ENCODE results near the gene TRIP10.

TRIP10 gene

DNA sequence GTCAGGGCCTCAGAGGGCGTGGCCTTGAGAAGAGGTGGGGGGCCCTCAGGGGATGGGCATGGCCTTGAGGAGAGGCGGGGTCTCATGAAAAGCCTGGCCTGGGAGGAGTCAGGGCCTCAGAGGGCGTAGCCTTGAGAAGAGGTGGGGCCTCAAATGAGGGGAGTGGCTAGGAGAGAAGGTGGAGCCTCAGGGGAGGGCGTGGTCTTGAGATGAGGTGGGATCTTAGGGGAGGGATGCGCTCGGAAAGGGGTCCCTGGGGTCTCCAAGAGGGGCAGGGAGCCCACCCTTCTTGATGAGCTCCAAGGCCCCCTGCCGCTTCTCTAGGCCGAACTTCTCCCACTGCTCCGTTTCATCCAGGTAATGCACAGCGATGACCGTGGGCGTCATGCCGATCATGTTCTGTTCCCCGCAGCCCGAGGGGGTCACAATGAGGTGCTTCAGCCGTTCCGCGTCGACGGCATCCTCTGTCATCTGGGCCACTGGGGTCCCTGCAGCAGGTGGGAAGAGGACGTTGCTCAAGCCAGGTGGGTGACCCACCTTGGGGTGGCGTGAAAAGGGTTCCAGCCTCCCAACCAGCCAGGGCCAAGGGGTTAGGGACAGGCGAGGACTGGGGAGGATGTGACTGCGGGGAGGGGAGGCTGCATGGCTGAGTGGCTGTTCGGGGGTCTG, 45.2 kb upstream of the TRIP10 start:
- DNase-seq (ENCODE audit: low read depth): no peak
- TF ChIP-seq, protein P1, sequence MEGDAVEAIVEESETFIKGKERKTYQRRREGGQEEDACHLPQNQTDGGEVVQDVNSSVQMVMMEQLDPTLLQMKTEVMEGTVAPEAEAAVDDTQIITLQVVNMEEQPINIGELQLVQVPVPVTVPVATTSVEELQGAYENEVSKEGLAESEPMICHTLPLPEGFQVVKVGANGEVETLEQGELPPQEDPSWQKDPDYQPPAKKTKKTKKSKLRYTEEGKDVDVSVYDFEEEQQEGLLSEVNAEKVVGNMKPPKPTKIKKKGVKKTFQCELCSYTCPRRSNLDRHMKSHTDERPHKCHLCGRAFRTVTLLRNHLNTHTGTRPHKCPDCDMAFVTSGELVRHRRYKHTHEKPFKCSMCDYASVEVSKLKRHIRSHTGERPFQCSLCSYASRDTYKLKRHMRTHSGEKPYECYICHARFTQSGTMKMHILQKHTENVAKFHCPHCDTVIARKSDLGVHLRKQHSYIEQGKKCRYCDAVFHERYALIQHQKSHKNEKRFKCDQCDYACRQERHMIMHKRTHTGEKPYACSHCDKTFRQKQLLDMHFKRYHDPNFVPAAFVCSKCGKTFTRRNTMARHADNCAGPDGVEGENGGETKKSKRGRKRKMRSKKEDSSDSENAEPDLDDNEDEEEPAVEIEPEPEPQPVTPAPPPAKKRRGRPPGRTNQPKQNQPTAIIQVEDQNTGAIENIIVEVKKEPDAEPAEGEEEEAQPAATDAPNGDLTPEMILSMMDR (IDR thresholded peaks at IDR 0.05; ENCODE audit: control insufficient read depth, extremely low read depth, insufficient read depth): no peak
- H3K4me3 ChIP-seq (ENCODE audit: low read depth, low read length): no peak overlapping the region

DNA sequence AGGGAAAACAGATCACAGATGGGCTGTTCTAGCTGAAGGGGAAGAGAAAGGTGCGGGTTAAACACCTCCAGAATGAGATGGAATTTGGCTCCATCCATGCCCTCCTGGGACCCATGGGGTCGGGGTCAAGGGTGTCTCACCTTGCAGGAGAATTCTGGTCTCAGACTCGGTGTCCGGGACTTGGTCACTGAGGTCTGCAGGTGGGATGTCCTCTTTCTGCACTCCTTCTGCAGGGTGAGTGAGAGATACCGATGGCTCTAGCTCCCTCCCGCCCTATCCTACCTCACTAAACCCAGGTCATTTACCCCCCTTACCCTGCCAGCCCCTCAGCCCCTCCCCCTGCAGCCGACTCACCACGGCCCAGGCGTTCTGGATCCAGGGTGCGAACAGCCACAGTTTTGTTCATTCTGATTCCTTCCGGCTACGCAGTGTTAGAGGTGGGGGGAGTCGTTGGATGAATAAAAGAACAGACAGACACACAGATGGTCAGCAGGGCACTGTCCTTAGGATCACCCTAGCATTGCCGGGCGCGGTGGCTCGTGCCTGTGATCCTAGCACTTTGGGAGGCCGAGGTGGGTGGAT, 43.1 kb upstream of the TRIP10 start:
- TF ChIP-seq, protein P1 (IDR thresholded peaks at IDR 0.05; ENCODE audit: control insufficient read depth, extremely low read depth, insufficient read depth): no peak
- DNase-seq (ENCODE audit: low read depth): no peak
- no peak overlapping the region for H3K4me3 ChIP-seq (ENCODE audit: low read depth, low read length)

DNA sequence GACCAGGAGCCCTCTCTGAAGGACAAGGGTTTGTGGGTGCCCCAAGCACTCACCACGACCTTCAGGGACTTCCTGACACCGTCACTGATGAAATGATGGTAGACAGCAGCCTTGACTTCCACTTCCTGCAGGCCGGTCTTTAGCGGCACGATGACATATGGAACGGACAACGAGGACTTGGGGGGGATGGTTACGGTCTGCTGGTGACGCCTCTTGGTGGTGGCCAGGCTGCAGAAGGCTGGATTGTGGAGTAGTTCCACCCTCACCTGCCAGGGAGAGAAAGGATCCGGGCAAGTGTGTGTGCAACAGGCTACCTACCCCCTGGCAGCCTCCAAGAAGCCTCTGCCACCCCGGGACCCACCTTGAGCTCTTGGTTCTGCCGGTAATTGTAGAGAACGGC, 42.2 kb upstream of the TRIP10 start:
- TF ChIP-seq, protein P1 (IDR thresholded peaks at IDR 0.05; ENCODE audit: control insufficient read depth, extremely low read depth, insufficient read depth): no peak
- H3K4me3 ChIP-seq (ENCODE audit: low read depth, low read length): no peak overlapping the region
- DNase-seq (ENCODE audit: low read depth): no peak

DNA sequence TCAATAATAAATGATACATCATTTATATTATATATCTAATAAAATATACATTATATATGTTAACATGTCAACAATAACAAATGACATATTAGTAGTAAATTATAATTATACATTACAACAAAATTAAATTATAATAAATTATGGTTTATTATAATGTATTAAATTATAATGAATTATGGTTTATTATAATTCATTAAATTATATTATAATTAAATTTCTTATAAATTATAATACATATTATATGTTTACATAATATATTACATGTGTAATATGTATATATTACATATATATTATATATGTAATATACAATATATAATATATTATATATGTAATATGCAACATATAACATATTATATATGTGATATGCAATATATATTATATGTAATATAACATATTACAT, 39.5 kb upstream of the TRIP10 start:
- TF ChIP-seq, protein P1 (IDR thresholded peaks at IDR 0.05; ENCODE audit: control insufficient read depth, extremely low read depth, insufficient read depth): no peak
- no peak for DNase-seq (ENCODE audit: low read depth)
- H3K4me3 ChIP-seq (ENCODE audit: low read depth, low read length): no peak overlapping the region

DNA sequence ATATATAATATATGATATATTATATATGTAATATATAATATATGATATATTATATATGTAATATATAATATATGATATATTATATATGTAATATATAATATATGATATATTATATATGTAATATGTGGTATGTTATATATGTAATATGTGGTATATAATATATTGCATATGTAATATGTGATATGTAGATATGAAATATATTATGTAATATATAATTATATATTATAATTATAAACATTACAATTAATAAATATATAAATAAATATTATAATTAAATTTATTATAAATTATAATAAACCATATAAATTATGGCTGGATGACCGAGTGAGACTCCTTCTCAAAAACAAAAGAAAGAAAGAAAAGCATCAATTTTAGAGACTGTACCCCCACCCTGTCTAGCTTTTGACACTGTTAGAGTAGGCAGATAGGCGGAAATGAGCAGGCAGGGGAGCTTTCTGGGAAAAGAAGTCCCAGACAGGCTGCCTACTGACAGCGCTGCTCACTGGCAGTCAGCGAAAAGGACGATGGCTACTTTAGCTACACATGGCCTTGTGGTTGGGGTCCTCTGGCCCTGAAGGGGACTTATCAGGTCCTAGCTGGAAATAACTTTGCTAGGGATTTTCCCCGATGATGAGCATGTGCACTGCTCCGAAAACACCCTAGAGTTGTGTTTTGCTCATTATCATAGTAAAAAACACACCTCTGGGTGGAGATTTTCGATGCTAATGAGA, 38.7 kb upstream of the TRIP10 start:
- TF ChIP-seq, protein P1 (IDR thresholded peaks at IDR 0.05; ENCODE audit: control insufficient read depth, extremely low read depth, insufficient read depth): no peak
- no peak overlapping the region for H3K4me3 ChIP-seq (ENCODE audit: low read depth, low read length)
- no peak for DNase-seq (ENCODE audit: low read depth)

DNA sequence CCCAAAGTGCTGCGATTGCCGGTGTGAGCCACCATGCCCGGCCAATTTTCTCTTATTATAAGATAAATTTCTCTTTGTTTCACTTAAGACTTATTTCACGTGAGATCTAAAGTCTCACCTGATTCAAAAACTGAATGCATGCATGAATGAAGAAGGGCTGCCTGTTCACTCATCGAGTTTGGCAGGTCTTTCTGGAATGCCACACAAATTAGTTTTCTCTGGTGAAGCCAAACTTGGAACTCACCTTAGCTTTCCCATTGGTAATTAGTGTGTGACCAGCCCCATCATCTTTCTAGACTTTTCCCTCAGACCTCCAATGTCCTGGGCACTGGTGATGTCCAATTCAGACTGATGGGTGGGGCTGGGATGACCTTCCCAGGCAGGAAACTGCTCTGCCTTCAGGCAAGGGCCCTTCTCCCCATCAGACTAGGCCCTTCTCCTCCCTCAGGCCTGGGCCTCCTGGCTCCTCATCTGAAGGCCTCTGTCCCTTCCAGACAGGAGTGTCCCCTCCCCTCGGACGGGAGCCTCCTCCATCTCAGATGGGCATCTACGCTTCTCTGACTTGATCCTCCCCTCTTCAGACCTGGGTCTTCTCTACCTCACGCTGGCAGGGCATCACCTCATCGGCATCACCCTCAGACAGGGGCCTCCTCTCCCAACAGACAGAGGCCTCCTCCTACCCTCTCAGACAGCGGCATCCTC, 33.4 kb upstream of the TRIP10 start:
- TF ChIP-seq, protein P1 (IDR thresholded peaks at IDR 0.05; ENCODE audit: control insufficient read depth, extremely low read depth, insufficient read depth): no peak
- no peak overlapping the region for H3K4me3 ChIP-seq (ENCODE audit: low read depth, low read length)
- DNase-seq (ENCODE audit: low read depth): no peak
